ENCODE measurements around the gene PLA2G5.

- TF ChIP-seq ASH2L (IDR thresholded peaks at IDR 0.05; ENCODE audit: insufficient read length, low read depth, low read length) (no peak), SMAD1 (CRISPR knock-in tag; IDR thresholded peaks at IDR 0.05; ENCODE audit: borderline replicate concordance, low read depth) (no peak), ZNF10 (CRISPR knock-in tag; IDR thresholded peaks at IDR 0.05; ENCODE audit: borderline replicate concordance, low read depth) (no peak), WIZ (CRISPR knock-in tag; IDR thresholded peaks at IDR 0.05) (no peak), ZNF674 (CRISPR knock-in tag; IDR thresholded peaks at IDR 0.05; ENCODE audit: low read depth) (no peak), ZFP1 (CRISPR knock-in tag; IDR thresholded peaks at IDR 0.05) (no peak), ZNF558 (CRISPR knock-in tag; IDR thresholded peaks at IDR 0.05; ENCODE audit: borderline replicate concordance) (no peak), MXD1 (CRISPR knock-in tag; IDR thresholded peaks at IDR 0.05) (no peak), UBTF (CRISPR knock-in tag; IDR thresholded peaks at IDR 0.05) (no peak), RAD21 (CRISPR knock-in tag; IDR thresholded peaks at IDR 0.05) (no peak)
Measured at GRCh38 chr1:20138961-20139550, 69.1 kb downstream of the PLA2G5 start, which contains the start of gene PLA2G2F.
